HCT116 (cell line): Measurements from ENCODE around the gene TCHP.

Experiments used
- CEBPB ChIP-seq: IDR thresholded peaks from 2 replicates; pipeline ENCODE4 v1.6.1; 2012; ENCODE audit warnings: low read depth
- CTCF ChIP-seq, 3 experiments: fragments of 200-600 bp in 1 of 3; sonication (generic) in 1 of 3; IDR thresholded peaks in 2 of 3; conservative IDR thresholded peaks in 1 of 3; 2 replicates each; pipeline ENCODE4 v1.5.1; 2012 to 2017; ENCODE audit warnings: low read depth in 2 of 3, low read length in 2 of 3, antibody characterized with exemption in 1 of 3, borderline replicate concordance in 1 of 3, control low read depth in 1 of 3, mild to moderate bottlenecking in 1 of 3, mixed read lengths in 1 of 3, mixed run types in 1 of 3, moderate library complexity in 1 of 3; ENCODE audit not compliant: insufficient read depth in 1 of 3
- EGR1 ChIP-seq: IDR thresholded peaks from 2 replicates; pipeline ENCODE4 v1.6.1; 2012; ENCODE audit warnings: low read depth
- EZH2 ChIP-seq: fragments of 200-600 bp; sonication (generic); IDR thresholded peaks from 2 replicates; pipeline ENCODE4 v1.6.1; 2017; ENCODE audit warnings: antibody characterized with exemption, mixed run types
- MAX ChIP-seq: IDR thresholded peaks from 2 replicates; pipeline ENCODE4 v1.6.1; 2012
- POLR2A ChIP-seq: IDR thresholded peaks from 2 replicates; pipeline ENCODE4 v1.7.0; 2011; ENCODE audit warnings: borderline replicate concordance; ENCODE audit not compliant: insufficient read depth, insufficient read length; ENCODE audit errors: extremely low read depth
- POLR2AphosphoS5 ChIP-seq: IDR thresholded peaks from 2 replicates; pipeline ENCODE4 v1.6.1; 2011; ENCODE audit warnings: mild to moderate bottlenecking, low read depth, low read length, moderate library complexity
- SIN3A ChIP-seq: IDR thresholded peaks from 2 replicates; pipeline ENCODE4 v1.6.1; 2012; ENCODE audit warnings: low read depth
- SP1 ChIP-seq: IDR thresholded peaks from 2 replicates; pipeline ENCODE4 v1.6.1; 2012; ENCODE audit warnings: low read depth
- TCF7L2 ChIP-seq: IDR thresholded peaks from 2 replicates; pipeline ENCODE4 v1.7.0; 2011; ENCODE audit warnings: borderline replicate concordance, inconsistent platforms; ENCODE audit not compliant: insufficient read depth, insufficient read length; ENCODE audit errors: extremely low read depth
- YY1 ChIP-seq: IDR thresholded peaks from 2 replicates; pipeline ENCODE4 v1.6.1; 2011; ENCODE audit warnings: low read length, low read depth, moderate library complexity, mild to moderate bottlenecking; ENCODE audit not compliant: insufficient replicate concordance; ENCODE audit errors: extremely low read depth
- TF ChIP-seq, protein P1 (sequence below): IDR thresholded peaks from 2 replicates; pipeline ENCODE4 v1.6.1; 2012; ENCODE audit warnings: low read depth

- TF ChIP-seq CEBPB (no peak), TCF7L2 (no peak), SP1 (no peak), CTCF (IDR thresholded peaks at IDR 0.05 in 2 of 3, conservative IDR thresholded peaks at IDR 0.05 in 1 of 3; ENCODE audit: borderline replicate concordance in 1 of 3, insufficient read depth in 1 of 3, low read depth in 2 of 3, low read length in 2 of 3) (no peak), MAX (no peak), POLR2A (no peak), YY1 (no peak), POLR2AphosphoS5 (no peak), SIN3A (no peak), EZH2 (no peak), EGR1 (no peak)
- TF ChIP-seq, protein P1, sequence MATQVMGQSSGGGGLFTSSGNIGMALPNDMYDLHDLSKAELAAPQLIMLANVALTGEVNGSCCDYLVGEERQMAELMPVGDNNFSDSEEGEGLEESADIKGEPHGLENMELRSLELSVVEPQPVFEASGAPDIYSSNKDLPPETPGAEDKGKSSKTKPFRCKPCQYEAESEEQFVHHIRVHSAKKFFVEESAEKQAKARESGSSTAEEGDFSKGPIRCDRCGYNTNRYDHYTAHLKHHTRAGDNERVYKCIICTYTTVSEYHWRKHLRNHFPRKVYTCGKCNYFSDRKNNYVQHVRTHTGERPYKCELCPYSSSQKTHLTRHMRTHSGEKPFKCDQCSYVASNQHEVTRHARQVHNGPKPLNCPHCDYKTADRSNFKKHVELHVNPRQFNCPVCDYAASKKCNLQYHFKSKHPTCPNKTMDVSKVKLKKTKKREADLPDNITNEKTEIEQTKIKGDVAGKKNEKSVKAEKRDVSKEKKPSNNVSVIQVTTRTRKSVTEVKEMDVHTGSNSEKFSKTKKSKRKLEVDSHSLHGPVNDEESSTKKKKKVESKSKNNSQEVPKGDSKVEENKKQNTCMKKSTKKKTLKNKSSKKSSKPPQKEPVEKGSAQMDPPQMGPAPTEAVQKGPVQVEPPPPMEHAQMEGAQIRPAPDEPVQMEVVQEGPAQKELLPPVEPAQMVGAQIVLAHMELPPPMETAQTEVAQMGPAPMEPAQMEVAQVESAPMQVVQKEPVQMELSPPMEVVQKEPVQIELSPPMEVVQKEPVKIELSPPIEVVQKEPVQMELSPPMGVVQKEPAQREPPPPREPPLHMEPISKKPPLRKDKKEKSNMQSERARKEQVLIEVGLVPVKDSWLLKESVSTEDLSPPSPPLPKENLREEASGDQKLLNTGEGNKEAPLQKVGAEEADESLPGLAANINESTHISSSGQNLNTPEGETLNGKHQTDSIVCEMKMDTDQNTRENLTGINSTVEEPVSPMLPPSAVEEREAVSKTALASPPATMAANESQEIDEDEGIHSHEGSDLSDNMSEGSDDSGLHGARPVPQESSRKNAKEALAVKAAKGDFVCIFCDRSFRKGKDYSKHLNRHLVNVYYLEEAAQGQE, result no peak
Observed at GRCh38 chr12:109864916-109865315, 35.2 kb upstream of the TCHP start.
